GM21447 (cell line): Measurements from ENCODE around the gene TRERF1.

Experiments
- ATAC-seq: cut with Tn5 transposase; IDR thresholded peaks from one replicate; pipeline ENCODE4 v1.9.1; 2021; ENCODE audit not compliant: unreplicated experiment

The TRERF1 gene

DNA sequence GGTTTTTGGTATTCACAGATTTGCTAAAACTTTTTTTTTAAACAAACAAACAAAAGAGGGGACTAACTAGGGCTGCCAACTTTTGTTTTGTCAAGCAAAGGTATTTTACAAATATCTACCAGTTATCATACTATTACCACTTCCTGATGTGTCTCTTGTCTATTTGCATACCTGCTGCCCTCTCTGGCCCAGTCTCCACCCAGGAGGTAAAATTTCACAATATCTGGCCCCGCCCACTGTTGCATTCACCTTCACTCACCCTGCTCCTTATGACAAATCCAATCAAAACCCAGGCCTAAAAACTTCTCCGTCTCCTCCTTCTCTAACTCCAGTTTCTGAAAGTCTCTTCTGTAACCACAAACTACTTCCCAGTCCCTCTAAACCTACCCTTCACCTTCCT, 82.2 kb downstream of the TRERF1 start:
- no peak for ATAC-seq

DNA sequence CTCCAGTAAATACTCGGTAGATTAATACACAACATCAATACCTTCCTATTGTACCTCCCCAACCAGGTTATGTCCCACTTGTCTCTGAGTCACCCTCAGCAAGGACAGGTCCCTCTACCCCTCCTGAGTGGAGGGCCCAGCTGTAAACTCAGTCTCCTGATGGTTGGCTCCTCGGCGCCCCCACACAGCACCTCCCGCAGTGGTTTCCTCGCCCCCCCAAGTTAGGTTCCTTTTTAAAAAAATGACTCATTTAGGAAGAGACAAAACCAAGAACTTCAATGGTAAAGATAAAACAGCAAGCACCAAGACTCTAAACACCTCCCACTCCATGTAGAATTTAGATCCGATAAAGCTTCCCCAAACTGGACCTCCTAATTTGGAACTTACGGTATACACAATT, 83.5 kb downstream of the TRERF1 start:
- ATAC-seq = no peak

DNA sequence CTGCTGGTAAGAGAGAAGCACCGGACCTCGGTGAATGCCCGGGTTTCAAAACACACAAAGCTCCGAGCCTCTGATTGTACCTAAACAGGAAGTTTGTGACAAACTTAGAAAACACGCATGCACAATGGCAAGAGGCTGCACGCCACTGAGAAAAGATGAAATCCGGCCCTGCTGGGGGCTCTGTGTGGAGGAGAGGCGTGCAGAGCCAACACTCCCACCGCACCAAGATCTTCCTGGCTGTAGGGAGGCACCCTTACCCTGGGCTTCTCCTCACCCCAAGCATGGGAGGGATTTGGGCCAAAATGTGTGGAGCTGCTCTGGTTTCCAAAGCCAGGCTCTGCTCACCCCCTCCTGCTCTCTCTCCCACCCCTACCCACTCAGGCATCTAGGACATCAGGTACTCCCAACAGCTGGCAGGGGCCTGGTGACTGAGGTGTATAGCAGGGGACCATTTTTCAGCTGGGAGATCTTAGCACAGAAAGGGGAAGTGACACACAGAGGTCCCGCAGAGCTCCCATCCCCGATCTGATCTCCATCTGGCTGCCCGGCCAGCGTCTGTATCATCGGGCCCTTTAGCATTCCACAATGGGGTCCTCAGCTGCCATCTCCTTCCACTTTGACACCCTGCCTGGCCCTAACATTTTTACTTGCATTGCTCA, 84.2 kb downstream of the TRERF1 start:
- ATAC-seq = peak; percentile 62

DNA sequence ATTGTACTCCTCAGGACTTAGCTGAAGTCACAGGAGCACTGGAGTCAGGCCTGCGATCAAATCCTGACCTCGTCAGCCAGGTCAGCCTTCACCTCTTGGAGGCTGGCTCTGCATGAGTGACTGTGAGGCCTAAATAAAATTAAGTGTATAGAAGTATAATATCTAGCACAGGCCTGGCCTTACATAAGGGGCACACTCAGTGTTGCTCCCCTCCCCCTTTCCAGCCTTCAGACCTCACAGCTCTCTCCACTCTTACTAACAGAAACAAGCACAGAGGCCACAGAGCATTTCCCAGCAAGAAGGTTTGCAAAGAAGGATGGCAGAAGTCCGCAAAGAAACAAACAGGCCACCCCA, 84.8 kb downstream of the TRERF1 start:
- ATAC-seq = no peak

DNA sequence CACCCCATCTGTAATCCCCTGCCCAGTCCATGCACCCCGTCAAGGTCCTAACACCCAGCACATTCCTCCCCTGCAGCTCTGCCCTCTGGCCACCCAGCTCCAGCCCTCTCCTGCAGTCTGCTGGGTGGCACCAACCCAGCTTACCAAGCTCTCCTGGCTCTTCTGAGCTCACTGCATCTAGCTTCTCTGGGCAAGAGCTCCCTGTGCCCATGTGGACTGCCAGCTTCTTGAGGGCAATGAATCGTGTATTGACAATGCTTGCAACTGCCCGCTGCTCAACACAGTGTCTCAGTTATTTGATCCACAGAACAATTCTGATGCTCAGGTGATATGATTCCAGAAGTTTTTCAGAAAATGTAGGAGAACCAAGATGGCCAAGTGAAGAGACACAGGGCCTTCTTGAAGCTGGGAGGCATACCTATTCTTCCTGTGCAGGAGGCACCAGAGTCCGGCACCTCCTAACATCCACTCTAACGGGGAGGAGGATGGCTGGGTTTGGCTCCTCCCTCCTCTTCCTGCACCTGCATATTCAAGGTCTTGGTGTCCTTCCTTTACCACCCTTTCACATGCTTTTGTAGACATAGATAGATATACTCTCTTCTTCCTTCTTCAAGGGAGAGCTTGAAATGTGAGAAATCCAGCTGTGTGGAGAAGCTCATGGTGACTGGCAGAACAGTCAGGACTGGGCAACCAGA, 85.6 kb downstream of the TRERF1 start:
- no peak for ATAC-seq

DNA sequence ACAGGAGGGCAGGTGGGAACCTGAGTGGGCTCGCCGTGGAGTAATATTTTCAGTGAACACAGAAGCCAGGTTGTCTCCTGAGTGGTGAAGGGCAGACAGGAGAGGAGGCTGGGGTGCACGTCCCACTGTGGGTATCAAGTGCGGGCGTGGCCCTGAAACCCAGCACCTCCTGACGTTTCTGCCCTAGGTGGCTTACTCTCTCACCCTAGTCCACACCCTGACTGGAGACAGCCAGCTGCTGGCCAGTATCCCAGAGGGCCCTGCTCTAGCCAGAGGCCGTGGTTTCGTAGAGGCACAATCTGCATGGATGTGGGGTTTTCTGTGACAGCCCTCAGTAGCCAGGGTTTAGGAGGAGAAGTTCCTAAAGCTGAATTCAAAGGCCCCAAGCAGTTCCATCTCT, 86.7 kb downstream of the TRERF1 start:
- no peak for ATAC-seq

DNA sequence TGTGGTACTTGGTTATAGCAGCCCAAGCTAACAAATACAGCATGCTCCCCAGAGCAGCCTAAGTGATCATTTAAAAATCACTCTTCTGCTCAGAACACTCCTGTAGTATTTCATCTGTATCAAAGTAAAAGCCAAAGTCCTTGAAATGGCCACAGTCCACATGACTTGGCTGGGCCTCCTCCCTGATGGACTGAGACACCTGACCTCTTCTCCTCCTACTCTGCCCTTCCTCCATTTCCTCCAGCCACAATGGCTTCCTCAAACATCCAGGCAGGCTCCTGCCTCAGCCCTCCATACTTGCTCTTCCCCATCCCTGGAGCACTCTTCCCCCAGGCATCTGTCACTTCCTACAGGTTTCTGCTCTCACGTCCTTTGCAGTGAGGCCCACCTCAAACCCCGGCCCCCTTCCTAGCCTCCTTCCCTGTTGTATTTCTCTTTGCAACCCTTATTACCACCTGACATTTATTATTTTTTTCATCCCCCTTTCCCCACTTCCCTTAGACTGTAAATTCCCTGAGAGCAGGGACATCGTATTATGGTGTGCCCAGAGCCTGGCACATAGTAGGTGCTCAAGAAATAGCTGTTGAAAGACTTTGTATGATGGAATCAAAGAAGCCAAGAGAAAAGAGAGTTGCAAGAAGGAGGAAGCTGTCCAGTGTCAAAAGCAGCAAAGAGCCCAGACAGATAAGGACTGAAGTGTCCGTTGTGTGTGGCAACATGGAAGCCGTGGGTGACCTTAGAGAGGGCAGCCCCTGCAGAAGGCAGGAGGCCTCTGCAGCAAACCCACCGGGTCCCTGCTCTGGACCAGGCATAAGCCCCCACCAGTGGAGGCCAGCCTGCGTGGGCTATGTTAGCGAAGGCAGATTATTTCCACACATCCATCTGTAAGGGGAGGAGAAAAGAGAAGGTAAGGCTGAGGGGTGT, 87.5 kb downstream of the TRERF1 start:
- no peak for ATAC-seq

DNA sequence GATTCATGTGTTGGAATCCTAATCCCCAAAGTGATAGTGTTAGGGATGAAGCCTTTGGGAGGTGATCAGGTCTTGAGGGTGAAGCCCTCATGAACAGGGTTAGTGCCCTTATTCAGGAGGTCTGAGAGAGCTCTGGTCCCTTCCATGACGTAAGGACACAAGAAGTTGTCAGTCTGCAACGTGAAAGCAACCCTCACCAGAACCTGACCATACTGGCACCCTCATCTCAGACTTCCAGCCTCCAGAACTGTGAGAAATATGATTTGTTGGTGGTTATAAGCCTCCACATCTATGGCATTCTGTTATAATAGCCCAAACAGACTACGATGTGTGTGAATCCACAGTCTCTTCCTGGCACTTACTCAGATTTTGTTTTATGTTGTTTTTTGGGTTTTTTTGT, 90.7 kb downstream of the TRERF1 start:
- no peak for ATAC-seq

DNA sequence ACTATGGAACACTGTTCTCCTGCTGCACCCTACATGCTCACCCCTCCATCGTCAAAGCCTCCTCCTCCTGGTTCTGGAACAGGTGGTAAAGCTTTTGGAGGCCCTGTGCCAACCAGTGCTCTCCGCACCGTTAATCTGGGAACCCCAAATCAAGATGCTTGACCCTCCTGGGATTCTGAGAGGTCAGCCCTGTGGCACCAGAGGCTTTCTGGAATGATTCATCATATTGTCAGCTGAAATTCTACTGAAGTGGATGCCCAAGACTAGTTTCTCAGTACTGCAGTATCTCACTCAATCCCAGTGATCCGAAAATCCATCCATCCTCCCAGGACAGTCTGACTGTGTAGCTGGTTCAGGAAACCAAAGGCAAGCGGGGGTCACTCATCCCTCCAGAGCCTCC, 92.7 kb downstream of the TRERF1 start:
- no peak for ATAC-seq

DNA sequence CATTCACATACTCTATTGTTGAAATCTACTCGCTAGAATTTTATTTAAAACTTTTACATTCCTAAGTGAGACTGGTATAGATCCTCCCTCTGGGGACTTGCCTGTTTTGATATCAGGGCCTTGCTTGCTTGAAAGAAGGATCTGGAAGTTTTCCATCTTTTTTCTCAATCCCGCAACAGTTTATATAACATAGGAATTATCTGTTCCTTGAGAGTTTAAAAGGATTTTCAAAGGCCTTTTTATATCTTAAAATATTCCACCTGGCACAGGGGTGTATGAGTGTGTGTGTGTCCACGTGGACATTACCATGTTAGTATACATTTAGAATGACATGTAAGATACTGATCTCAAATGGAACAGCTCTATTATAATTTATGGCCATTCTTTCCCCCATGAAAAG, 96.3 kb downstream of the TRERF1 start:
- ATAC-seq = no peak

DNA sequence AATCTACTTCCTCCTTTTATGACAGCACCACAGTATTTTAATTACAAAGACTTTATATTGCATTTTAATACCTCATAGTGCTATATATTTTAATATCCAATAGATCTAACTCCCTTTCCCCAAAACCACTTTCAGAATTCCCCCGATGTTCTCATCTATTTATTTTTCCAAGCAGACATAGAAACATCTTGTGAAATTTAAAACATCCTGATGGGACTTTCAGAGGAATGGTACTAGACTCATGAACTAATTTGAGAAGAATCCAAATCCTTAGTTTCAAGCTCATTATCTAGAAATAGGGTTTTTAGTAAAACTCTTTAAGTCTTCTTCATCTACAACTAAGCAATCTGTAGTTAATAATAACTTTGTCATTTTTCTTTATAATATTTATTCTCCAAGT, 97.0 kb downstream of the TRERF1 start:
- ATAC-seq = no peak

DNA sequence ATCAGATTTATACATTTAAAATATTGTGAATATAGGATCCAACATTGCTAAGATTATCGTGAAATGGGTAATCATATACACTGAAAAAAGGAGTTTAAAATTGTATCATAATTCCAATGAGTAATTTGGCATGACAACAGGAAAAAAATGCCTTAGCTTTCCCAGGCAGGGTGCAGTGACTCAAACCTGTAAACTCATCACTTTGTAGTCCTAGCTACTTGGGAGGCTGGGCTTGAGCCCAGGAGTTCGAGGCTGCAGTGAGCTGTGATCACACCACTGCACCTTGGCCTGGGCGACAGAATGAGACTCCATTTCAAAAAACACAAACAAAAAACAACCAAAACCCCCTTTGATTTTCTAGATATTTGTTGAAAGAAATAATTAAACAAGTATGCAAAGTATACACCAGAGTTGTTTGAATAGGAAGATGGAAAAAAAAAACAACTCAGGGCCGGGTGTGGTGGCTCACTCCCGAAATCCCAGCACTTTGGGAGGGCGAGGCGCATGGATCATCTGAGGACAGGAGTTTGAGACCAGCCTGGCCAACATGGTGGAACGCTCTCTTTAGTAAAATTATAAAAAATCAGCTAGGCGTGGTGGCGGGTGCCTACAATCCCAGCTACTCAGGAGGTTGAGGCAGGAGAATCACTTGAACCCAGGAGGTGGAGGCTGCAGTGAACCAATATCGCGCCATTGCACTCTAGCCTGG, 98.7 kb downstream of the TRERF1 start:
- no peak for ATAC-seq

DNA sequence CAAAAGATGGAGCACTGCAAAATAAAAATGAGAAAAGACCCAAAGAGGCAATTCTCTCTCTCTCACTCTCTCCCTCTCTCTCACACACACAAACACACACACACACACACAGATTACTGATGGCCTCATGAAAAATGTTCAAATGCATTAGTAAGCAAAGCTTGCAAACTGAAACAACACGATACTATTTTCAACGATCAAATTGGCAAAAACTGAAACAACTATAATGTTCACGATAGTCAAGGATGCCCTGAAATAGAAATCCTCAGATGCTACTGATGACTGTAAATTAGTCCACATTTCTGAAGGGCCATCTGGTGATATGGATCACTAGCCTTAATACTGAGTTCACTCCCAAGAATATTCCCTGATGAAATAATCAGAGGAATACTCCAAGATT, 100.8 kb downstream of the TRERF1 start:
- ATAC-seq = no peak

DNA sequence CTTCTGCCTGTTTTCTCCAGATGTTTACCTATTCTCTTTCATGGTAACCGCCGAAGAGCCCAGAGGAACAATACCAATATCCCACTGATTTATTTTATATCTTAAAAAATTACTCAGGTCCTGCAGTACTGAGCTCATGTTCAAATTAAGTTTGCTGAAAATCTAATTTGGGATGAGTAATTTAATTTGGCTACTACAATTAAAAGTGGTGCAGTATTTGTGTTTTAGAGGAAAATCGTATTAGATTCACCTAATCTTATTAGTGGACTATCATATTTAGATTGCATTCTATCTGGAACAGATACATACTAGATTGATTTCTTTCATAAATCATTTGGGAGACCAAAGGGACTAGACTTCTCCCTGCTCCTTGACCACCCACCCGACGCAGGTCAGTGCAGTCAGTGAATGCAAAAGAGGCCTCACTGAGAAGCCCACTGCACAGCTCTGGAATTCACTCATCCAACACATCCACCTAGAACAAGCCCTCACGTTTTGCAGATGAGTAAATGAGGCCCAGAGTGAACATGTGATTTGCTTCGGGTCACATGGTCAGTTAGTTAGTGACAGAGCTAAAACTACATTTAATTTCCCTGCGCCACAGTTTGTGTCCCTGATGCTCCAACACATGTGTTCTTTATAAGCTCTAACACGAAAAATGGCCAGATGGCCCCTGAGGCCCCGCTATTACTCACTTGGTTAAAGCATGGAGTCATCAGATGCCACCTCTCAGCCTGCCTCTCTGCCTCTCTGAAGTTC, 101.8 kb downstream of the TRERF1 start:
- ATAC-seq = no peak

DNA sequence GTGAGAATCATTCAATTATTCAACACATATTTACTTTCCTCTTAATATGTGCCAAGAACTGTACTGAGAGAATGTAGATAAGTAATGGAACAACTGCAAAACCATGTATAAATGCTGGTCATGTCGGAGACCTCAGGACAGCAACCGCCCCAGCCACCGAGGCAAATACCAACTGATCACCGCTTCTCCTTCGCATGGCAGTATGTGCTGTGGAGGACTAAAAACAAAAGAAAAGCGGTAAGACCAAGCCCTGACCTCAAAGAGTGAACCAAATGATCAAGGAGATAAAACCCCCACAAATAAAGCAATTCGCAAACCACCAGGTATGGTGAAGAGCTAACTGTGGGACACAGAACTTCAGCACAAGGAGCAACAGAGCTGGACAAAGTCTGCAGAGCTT, 104.3 kb downstream of the TRERF1 start:
- ATAC-seq = no peak

DNA sequence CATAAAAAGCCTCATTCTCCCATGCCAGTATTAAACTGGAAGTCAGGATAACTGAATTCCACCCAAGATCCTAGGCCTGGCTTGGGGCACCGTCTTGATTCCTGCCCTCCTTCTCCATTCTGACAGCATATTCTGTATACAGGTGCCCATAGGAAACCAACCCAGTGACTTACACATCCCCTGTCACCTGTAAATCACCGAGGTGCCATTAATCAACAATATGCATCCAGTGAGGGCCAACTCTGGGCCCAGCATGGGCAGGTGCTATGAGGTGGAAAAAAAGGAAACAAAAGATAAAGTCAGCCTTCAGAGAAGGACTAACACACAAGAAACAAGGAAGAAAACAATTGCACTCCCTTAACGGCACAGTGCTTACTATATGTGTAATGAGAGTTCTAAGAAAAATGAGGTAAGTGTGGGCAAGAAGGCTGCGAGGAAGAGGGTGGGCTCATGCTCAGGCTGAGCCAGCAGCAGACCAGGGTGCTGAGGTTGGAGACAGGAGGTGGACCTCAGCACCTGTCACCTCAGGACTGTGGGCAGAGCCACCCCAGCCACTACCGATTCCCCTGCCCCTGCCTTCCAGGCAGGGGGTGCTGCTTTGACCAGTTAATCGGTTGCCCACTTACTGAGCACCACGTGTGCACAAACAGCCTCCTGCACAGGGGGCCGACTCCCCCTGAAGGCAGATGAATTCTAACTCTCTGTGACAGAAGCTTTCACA, 105.9 kb downstream of the TRERF1 start:
- ATAC-seq = no peak

DNA sequence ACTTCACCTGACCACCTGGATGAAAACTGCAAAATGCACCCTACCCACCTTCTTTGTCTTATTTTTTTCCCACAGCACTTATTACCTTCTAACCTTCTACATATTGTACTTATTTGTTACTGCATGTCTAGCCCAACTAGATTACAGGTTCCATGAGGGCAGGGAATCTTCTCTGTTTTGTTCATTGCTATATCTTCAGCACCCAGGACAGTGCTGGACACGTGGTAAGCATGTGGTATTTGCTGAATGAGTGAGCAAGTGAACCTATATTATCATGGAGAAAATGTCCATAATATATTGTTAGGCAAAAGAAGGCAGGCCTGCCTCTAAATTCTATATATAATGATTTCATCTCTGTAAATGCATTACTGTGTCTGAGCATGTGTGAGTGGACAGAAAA, 107.0 kb downstream of the TRERF1 start:
- no peak for ATAC-seq

DNA sequence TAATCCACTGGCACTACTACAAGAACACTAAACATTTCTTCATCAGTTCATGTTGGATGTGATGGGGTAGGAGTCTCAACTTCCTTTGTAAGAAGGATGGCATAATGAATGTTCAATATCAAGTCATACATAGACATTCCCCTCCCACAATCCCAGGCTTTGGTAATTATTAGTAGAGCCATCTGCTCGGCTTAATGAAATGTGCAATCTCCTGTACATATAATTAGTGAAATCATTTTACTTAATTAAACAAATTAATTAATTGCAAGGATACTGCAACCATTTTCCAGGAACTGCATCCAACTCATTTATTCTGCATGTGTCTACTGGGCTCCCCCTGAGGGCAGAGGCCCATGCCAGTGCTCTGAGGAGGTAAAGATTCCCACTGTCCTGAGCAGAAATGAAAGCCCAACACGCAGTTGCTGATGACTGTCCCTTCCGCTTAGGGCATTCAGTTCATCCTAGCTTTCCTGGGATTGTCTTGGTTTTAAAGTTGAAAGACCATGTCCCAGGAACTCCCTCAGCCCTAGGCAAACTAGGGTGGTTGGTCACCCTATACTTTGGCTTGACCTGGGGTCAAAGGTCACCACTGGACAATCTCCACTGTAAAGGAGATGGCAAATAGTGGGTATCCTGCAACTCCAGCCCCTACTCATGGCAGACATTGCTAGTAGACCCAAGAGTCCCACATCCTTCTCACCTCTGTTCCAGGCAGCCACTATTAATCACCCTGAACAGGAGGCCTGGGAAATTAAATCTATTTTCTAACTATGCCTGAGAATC, 109.8 kb downstream of the TRERF1 start:
- no peak for ATAC-seq

DNA sequence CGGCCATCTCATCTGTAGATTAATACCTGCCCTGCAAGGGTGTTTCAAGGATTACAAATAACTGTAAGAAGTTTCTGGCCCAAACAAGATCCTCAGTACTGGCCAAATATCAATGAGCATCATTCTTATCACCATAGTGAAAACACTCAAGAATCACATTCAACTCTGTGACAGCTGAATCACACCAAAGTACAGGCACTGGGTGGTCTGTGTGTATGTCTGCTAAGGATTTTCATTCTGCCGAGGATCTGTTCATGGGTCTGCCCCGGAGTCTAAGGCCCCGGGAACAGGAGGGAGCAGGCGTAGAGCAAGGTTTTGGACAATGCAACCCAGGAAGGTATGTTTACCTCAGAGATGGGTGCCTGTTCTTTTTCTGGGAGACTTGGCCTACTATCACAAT, 110.5 kb downstream of the TRERF1 start:
- no peak for ATAC-seq
